Stomach (tissue), 4 donors: ENCODE data around the gene BSN.

Experiments
- CTCF ChIP-seq, 7 experiments: fragments of 450-650 bp in 4 of 7; fragments of 200-600 bp in 3 of 7; sonication (generic) in 3 of 7; IDR thresholded peaks; one replicate each; pipeline ENCODE4 v1.5.1; 2016 to 2019; ENCODE audit warnings: antibody characterized with exemption in 7 of 7, control low read depth in 2 of 7, mild to moderate bottlenecking in 1 of 7
- EP300 ChIP-seq: sonication (generic); formaldehyde crosslinking; IDR thresholded peaks from one replicate; pipeline ENCODE4 v1.6.1; 2017; ENCODE audit warnings: antibody characterized with exemption
- POLR2A ChIP-seq, 4 donors: fragments of 450-650 bp; IDR thresholded peaks; one replicate each; pipeline ENCODE4 v1.6.1; 2016; ENCODE audit warnings: antibody characterized with exemption in 4 of 4, control low read depth in 2 of 4, mild to moderate bottlenecking in 1 of 4, moderate library complexity in 1 of 4

- TF ChIP-seq EP300: no peak
- no peak for TF ChIP-seq CTCF (IDR thresholded peaks at IDR 0.05)
- no peak for TF ChIP-seq POLR2A (IDR thresholded peaks at IDR 0.05)
These were observed 120.3 kb downstream of the BSN start for GRCh38 chr3:49674497-49674983.
